HG03175 (cell line): Measurements from ENCODE around the gene HSF2BP.
"Not testable (repeated sequence)": the region's sequence is repeated elsewhere in the genome, so short reads cannot be mapped to it uniquely, and the experiment has no call there.

ENCODE experiments used
- ATAC-seq: cut with Tn5 transposase; IDR thresholded peaks from one replicate; pipeline ENCODE4 v1.9.1; 2021; ENCODE audit warnings: mild to moderate bottlenecking, moderate library complexity; ENCODE audit not compliant: unreplicated experiment

Gene HSF2BP

DNA sequence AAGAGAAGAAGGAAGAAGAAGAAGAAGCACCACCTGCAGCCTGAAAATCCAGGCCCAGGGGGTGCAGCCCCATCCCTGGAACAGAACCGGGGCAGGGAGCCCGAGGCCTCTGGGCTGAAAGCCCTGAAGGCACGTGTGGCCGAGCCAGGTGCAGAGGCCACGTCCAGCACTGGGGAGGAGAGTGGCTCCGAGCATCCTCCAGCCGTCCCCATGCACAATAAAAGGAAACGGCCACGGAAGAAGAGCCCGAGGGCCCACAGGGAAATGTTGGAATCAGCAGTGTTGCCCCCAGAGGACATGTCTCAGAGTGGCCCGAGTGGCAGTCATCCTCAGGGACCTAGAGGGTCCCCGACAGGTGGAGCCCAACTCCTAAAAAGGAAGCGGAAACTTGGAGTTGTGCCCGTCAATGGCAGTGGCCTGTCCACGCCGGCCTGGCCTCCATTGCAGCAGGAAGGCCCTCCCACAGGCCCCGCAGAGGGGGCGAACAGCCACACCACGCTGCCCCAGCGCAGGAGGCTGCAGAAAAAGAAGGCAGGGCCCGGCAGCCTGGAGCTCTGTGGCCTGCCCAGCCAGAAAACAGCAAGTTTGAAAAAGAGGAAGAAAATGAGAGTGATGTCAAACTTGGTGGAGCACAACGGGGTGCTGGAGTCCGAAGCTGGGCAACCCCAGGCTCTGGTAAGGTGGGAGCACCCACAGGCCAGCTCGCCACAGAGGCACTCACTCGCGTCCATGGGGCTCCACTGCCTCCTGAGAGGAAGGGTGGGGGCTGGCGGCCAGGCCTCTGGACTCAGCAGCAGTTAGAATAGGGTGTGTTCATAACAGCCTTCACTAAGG, 28.5 kb upstream of the HSF2BP start:
- no peak for ATAC-seq

DNA sequence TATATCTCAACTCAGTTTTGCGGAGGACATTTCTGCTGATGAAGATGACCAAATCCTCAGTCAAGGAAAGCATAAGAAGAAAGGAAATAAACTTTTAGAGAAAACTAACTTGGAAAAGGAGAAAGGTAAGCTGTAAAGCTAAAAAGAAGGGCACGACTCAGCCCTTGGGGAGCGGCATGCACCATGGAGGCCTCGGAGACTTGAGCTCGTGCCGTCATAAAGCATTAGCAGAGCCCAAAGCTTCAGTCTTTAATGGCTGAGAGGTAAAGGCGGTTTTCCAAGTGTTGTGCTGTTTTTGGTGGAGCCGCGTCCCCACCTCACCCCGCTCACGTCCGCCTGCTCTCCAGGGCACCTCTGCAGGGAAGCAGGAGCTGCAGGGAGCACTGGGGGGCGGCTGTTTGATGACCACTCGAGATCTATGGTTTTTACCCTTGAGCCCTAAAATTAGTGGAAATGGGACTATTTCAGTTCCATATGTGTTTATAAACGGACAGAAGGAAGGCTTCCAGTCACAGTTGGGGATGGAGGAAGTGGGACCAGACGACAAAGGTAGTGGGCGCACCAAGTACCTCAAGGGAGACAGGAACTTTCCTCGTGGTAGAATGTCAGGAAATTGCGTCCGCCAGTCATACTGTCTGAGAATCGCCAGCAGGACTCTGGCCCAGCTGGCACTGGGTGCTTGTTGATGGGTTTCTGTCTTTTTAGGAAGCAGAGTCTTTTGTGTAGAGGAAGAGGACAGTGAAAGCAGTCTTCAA, 27.7 kb upstream of the HSF2BP start:
- ATAC-seq, result no peak

DNA sequence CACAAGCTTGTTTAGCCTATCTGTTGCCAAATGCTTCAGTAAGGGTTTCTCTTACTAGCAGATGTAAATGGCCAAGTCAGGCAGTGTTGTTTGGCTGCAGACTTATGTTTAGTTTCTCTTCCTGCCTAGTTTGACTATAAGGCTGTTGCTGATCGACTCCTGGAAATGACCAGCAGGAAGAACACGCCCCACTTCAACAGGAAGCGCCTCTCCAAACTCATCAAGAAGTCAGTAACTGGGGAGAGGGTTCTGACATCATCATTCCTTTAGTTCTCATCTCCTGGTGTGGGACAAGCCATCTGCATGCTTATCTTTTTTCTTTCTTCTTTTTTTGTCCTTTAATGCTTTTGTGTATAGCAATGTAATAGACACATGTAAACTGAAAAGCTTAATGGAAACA, 25.1 kb upstream of the HSF2BP start:
- ATAC-seq, result no peak

DNA sequence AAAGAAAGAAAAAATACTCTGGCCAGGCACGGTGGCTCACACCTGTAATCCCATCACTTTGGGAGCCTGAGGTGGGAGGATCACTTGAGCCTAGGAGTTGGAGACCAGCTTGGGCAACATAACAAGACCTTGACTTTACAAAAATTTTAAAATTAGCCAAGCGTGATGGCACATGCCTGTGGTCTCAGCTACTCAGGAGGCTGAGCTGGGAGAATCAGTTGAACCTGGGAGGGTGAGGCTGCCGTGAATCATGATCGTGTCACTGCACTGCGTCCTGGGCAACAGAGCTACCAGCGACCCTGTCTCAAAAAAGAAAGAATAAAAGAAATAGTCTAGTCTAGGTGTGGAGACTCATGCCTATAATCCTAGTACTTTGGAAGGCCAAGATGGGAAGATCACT, 22.4 kb upstream of the HSF2BP start:
- ATAC-seq, result no peak

DNA sequence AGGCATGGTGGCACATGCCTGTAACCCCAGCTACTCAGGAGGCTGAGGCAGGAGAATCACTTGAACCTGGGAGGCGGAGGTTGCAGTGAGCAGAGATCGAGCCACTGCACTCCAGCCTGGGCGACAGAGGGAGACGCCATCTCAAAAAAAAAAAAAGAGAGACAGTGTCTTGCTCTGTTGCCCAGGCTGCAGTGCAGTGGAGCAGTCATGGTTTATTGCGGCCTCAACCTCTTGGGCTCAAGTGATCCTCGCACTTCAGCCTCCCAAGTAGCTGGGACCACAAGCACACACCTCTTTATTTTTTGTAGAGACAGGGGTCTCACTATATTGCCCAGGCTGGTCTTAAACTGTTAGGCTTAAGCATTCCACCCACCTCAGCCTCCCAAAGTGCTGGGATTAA, 21.1 kb upstream of the HSF2BP start:
- not testable (repeated sequence) for ATAC-seq

DNA sequence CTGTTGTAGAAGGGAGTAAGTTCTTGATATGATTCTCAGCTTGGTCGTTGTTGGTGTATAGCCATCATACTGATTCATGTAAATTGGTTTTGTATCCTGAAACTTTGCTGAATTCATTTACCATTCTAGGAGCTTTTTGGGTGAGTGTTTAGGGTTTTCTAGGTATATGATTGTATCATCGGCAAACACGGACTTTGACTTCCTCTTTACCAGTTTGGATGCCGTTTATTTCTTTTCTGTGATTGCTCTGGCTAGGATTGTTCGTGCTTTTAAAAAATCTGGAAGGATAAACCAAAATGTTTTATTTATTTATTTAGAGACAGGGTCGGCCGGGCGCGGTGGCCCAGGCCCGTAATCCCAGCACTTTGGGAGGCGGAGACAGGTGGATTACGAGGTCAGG, 20.7 kb upstream of the HSF2BP start:
- no peak for ATAC-seq

DNA sequence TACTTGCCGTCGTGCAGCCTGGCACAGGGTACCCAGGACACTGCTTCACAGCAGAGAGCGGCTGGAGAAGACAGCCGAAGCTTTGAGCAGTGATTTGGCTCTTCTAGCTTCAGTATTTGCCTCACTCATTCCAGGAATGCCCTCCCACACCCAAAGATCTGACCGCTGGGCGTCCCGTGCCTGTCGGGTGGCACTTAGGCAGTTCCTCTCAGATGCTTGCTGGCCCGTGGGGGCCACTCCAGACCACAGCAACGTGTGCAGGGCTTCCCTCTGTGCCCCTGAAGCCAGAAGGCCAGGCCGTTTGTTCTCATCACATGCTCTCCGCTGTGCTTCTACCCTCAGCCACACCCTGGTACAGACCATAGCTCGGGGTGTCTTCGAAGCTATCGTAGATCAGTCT, 17.1 kb upstream of the HSF2BP start:
- no peak for ATAC-seq

DNA sequence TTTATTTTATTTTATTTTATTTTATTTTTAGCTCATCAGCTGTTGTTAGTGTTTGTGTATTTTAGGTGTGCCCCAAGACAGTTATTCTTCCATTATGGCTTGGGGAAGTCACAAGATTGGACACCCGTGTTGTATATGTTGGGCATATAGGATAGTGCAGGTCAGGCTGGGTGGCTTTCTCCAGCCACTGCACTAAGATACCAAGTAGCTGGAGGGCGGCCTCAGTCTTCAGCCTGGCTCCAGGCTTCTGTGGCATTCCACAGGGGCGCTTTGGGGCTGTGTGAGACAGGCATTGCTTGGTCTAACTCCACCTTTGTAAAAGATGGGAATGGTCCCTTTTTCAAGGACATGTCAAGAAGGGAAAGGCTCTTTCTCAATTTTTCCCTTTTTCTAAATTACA, 16.6 kb upstream of the HSF2BP start:
- ATAC-seq, result no peak

DNA sequence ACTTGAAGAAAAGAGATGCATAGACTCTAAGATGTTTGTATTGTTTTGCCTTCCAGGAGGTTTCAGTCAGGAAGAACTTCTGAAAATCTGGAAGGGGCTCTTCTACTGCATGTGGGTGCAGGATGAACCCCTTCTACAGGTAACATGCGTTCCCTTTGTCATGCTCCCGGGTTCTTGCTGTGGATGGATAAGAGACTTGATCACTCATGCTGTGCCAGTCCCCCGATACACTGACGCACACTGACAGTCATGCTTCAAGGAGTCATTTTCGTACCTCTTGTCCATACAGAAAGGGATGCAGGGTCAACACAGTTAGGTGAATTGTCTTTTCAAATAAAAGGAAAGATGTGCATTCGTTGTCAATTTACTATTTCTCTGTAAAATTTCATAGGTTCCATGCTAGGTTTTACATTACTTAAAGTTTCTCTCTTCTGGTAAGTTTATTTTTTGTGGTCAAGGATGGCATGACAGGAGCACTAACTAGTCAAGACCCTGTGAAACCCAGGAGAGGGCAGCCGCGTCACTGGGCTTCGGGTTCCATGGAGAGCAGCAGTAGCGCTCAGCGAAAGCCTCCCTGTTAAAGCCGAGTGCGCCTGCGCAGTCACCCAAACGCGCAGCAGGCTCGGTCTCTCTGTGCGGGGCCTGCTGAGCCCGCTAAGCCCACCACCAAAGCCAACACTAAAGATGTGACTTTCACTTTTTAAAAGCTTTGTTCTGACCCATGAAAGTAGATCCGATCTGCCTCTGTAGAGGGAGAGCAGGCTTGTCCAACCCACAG, 10.7 kb upstream of the HSF2BP start:
- no peak for ATAC-seq

DNA sequence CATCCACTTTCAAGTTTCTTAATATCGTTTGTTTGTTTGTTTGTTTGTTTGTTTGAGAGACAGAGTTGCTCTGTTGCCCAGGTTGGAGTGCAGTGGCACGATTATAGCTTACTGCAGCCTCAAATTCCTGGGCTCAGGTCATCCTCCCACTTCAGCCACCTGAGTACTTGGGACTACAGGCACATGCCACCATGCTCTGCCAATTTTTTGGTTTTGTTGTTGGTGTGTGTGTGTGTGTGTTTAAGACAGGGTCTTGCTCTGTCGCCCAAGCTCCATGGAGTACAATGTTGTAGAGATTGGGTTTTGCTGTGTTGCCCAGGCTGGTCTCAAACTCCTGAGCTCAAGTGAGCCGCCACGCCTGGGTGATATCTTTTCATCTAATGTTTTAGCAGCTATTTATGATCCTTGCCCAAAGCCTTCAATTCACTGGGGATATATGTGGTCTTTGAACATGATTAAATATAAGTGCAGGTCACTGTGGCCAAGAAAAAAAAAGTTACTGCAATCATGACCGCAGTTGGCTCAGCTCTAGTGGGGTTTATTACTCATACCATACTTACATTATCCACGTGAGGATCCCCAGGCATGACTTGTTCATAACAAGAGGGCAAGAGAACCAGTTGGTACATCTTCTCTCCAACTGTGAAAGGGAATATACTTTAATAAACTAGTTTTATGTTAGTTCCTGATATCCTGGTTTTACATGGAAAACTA, 8.1 kb upstream of the HSF2BP start:
- no peak for ATAC-seq

DNA sequence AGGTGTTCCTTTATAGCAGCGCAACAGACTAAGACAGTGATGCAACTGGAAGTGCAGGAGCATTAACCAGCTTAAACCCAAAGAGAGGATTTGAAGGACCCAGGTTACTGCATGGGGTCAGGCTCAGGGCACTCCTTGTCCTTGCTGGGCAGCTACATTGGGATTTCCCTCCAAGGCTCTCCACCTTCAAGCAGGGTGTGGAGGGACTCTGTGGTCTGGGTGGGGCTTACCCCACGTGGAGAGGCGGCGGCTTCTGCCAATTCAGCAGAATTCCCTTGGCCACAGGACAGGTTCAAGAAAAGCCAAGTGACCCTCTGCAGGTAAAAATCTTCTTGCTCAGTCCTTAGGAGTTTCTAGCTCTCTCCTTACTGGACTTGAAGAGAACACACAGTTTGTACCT, 6.6 kb upstream of the HSF2BP start:
- no peak for ATAC-seq

DNA sequence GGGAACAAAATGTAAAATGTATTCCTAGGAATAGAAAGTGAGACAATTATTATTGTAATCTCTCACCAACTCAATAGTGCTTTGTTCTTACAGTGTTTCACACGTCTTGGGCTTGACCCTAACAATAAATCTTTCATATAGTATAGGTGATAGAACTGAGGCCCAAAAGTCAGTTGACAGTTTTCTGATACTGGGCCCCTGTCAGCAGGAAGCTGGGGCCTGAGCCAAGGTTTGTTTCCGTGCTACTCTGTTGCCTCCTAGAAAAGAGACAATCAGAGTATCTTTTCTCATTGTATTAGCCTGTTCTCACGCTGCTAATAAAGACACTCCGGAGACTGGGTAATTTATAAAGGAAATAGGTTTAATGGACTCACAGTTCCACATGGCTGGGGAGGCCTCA, 5.1 kb upstream of the HSF2BP start:
- ATAC-seq, result no peak

DNA sequence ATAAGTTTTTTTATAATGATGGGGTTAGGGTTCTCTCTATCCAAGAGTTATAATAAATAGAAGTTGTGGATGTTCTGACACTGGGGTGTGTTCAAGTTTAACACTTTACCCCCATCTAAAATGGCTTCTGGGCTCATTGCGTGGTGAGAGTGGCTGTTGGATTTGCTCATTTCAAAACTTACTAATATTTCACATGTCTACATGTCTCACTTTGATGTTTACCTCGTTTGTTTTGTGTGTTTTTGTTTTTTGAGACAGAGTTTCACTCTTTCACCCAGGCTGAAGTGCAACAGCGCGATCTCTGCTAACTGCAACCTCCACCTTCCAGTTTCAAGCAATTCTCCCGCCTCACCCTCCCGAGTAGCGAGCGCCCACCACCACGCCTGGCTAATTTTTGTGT, 3.7 kb upstream of the HSF2BP start:
- ATAC-seq, result no peak

DNA sequence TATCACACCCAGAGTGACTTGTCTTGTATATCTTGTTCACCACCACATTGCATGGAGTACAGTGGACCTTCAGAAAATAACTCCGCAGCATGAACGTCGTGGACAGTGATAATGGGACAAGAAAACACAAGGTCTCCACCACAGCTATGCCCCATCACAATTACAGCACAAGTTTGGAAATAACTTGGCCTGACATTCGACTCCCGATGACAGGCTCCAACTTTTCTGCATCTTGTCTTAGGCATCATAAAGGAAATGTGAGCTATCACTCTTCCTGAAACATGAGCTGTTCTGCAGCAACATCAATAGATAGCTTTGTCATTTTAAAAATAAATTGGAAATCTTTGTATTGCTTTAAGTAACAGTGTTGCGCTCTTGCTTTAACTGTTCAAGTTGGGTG, 3.0 kb upstream of the HSF2BP start:
- no peak for ATAC-seq

DNA sequence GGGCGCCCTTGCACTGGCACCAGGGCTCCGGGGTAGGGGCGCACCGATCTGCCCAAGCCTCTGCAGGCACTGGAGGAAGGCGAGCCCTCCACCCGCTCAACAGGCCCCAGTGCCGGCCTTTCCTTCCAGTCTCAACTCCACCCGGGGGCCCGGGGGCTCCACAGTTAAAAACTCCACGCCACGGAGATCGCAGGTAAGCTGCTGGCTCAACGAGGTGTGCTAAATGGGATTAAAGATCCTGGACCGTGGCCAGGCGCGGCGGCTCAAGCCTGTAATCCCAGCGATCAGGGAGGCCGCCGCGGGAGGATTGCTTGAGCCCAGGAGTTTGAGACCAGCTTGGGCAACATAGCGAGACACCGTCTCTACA, 536 bp downstream of the HSF2BP start:
- no peak for ATAC-seq

DNA sequence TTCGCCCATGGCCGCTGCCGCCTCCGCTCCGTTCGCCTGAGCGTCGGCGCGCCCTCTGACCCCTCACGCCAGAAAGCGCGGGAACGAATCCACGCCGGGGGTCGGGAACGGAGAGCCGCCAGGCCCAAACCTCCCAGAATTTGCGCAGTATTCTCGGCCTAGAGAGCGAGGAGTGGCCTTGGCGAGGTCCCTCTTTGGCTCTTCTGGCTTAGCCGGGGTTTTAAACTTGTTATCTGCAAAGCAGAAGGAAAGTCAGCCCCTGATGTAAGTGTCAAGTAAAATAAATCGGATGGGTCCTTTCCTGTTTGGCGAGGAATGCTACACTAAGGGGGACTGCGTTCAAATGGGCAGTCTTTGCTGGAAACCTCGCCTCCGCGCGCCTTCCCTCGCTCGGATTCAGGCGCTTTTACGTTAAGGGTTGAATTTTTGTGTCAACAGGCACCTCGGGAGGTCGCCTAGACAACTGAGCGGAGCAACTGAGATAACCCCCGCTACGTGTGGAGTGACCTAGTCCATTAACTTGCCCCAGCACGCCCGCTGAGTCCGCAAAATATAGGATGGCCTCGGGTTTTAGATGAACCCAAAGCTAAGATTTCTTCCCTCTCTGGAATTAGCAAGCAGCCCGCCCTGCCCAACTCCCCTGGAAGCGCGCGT, 1.1 kb downstream of the HSF2BP start:
- no peak for ATAC-seq

DNA sequence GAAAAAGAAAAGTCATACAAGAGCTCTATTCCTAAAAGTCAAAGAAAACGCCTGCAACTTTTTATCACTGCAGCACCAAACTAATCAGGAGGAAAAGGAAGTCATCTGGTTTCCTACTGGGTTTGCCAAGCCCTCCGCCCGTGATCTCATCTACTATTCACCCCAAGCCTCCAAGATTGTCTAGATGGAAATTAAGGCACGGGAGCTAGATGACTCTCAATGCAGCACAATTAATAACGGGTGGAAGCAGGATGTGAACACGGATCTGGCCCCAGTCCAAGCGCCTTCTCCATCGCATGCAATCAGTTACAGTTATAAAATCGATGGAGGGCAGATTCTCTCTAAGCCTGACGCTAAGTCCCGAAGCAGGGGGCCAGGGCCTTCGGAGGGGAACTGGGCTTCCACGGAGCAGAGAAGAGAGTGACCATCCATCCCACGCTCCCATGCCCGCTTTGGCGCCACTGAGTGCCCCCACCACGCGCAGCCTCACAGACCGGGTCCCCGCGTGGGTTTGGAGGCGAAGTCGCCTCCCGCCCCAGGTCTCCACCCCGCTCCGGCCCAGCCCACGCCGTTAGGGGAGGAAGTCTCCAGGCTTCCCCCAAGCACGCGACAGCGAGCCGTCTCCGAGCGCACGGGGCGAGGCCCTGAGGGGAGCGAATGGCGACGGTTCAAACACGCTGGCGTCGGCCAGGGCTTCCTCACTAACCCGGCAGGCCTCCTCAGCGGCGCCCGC, 1.8 kb downstream of the HSF2BP start:
- no peak for ATAC-seq

DNA sequence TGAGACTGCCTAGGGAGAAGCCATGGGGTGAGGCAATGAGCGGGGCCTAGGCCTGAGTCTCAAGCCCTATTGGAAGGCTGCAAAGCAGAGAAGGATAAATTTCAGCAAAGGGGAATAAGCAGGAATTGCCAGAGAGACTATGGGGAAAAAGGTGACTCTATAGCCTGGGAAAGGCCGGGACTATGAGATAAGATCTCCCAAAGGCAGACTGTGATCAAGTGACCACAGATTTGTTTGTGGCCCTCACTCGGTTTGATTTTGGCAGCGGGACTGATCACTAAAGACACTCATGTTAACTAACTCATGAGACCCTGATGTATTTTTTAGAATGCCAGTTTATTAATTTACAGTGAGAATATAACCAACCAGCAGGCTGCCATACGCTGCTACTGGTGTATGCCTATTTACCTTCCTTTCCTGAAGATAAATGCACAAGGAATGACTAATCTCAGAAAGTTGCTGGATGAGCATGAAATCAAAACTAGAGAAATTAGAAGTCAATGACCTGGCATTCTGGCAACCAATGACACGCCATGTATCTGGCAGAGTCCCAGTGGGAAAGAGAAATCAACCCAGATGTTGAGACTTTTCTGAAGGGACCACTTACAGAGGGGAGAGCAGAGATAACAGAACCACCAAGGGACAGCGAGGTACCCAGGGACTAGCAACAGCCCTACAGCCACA, 4.3 kb downstream of the HSF2BP start:
- no peak for ATAC-seq

DNA sequence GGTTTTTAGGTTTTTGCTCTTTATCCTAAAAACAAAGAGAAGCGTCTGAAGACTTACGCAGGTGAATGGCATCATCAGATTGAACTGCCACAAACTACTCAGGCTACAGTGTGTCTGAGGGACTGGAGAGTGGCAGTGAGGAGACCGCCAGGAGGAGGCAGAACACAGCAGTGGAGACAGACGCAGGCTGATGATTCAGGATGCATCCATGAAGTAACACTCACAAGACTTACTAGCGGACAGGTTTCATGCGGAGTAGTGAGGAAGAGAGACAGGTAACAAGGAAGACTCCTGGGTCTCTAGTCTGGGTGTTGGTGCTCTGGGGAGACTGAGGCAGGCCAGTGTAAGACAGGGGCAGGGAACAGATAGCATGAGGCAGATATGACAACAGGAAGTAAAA, 5.7 kb downstream of the HSF2BP start:
- no peak for ATAC-seq
